ENCODE data around the gene SLC25A34. TPM values are rescaled to one million over a fixed set of nuclear protein-coding genes. Genes with fewer than 3 reads are reported as not detected.

The SLC25A34 gene
- total and polyA plus RNA-seq, 11 donors: 1.6 to 71.2 (median 17.8) TPM

DNA sequence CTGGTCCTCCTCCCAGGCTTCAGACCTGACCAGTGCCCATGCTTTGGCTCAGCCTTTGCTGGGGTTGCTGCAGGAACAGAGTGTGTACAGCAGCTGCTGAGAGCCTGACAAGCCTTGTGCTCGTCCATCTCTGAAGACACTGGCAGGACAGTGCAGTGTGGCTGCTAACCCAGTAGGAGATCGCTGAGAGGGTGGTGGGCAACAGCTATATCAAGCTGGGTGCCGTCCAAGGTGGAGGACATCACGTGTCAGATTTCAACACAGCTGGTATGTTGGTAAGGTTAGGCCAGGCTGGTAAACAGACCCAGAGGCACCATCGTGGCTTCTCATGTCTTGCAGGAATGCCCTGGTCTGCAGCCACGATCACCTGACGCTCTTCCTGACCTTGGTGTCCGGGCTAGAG lies 17.9 kb upstream of the SLC25A34 start:
- Histone ChIP-seq H3K4me1 (peaks cover 6 to 78% (median 40%) of the 10 kb centered on the region in 12 donors), H3K27me3 (no peaks in the 10 kb centered on the region), H3K4me3 (no peak overlapping the region), H3K9me3 (no peaks in the 10 kb centered on the region), H3K36me3 (peaks cover 0 to 76% (median 70%) of the 10 kb centered on the region in 9 donors), H3K27ac (peak overlapping the region in 11 of 12 donors; percentile 38 to 83 (median 73))
- TF ChIP-seq, protein P1, sequence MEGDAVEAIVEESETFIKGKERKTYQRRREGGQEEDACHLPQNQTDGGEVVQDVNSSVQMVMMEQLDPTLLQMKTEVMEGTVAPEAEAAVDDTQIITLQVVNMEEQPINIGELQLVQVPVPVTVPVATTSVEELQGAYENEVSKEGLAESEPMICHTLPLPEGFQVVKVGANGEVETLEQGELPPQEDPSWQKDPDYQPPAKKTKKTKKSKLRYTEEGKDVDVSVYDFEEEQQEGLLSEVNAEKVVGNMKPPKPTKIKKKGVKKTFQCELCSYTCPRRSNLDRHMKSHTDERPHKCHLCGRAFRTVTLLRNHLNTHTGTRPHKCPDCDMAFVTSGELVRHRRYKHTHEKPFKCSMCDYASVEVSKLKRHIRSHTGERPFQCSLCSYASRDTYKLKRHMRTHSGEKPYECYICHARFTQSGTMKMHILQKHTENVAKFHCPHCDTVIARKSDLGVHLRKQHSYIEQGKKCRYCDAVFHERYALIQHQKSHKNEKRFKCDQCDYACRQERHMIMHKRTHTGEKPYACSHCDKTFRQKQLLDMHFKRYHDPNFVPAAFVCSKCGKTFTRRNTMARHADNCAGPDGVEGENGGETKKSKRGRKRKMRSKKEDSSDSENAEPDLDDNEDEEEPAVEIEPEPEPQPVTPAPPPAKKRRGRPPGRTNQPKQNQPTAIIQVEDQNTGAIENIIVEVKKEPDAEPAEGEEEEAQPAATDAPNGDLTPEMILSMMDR (IDR thresholded peaks at IDR 0.05): no peak
- TF ChIP-seq POLR2A (IDR thresholded peaks at IDR 0.05): no peak
- intact Hi-C loops (cut with DNase I): no loop called here
- 56 to 62% (median 61%) methylated on average over 6 to 8 of the region's 8 CpGs for WGBS, 4 donors
- DNase-seq: peak in 1 of 5 donors; percentile 44
- peak; percentile 8 to 42 (median 17) for ATAC-seq

GRCh38 chr1:15719381-15720120 lies 16.5 kb upstream of the SLC25A34 start:
- intact Hi-C loops (cut with DNase I): no loop called here
- Histone ChIP-seq H3K9me3 (no peaks in the 10 kb centered on the region), H3K36me3 (peaks cover 0 to 89% (median 80%) of the 10 kb centered on the region in 9 donors), H3K4me3 (no peak overlapping the region), H3K27ac (peak overlapping the region in 7 of 12 donors; percentile 33 to 83 (median 76)), H3K27me3 (no peaks in the 10 kb centered on the region), H3K4me1 (peaks cover 6 to 65% (median 31%) of the 10 kb centered on the region in 12 donors)
- ATAC-seq: no peak
- DNase-seq: no peak
- WGBS, 4 donors: 80 to 87% (median 87%) methylated on average over 12 of the region's 12 CpGs
- TF ChIP-seq POLR2A (IDR thresholded peaks at IDR 0.05): no peak
- TF ChIP-seq, protein P1 (IDR thresholded peaks at IDR 0.05): no peak

DNA sequence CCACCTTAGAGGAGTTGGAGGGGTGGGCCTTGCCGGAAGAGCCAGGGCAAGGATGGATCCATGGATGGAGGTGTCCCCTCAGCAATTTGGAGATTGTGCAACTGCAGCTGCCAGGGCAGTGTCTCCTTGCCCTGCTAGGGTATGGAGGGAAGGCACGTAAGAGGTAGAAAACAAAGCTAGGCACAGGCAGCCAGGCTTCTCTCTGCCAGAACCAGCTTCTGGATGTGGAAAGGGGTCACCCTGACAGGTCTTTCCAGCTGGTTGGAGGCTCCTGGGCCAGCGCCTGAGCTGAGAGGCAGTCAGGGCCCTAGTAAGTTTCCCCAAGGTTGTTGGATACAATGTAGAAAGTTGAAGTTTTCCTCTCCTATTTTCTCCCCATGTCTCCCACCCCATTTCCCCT lies 15.2 kb upstream of the SLC25A34 start:
- 54 to 78% (median 65%) methylated on average over 3 of the region's 3 CpGs for WGBS, 4 donors
- no peak overlapping the region for H3K4me3 ChIP-seq
- peaks cover 0 to 100% (median 90%) of the 10 kb centered on the region in 9 donors for H3K36me3 ChIP-seq
- H3K4me1 ChIP-seq: peaks cover 0 to 52% (median 18%) of the 10 kb centered on the region in 12 donors
- H3K27me3 ChIP-seq: no peaks in the 10 kb centered on the region
- ATAC-seq (peak in 3 of 4 donors; percentile 57 to 70 (median 58)), DNase-seq (peak in 2 of 5 donors; percentile 54 to 66)
- TF ChIP-seq, protein P1 (IDR thresholded peaks at IDR 0.05): no peak
- TF ChIP-seq POLR2A (IDR thresholded peaks at IDR 0.05): no peak
- no peaks in the 10 kb centered on the region for H3K9me3 ChIP-seq
- H3K27ac ChIP-seq: peak overlapping the region in 11 of 12 donors; percentile 33 to 83 (median 56)
- intact Hi-C loops (cut with DNase I): no loop called here

- H3K27me3 ChIP-seq: no peaks in the 10 kb centered on the region
- no peak overlapping the region for H3K27ac ChIP-seq
- intact Hi-C loops (cut with DNase I): no loop called here
- ATAC-seq (no peak), DNase-seq (no peak)
- WGBS, 4 donors: 87 to 91% (median 89%) methylated on average over 4 of the region's 4 CpGs
- no peak for TF ChIP-seq POLR2A (IDR thresholded peaks at IDR 0.05)
- no peaks in the 10 kb centered on the region for H3K9me3 ChIP-seq
- H3K4me3 ChIP-seq: no peak overlapping the region
- peaks cover 0 to 43% (median 12%) of the 10 kb centered on the region in 12 donors for H3K4me1 ChIP-seq
- H3K36me3 ChIP-seq: peaks cover 0 to 100% (median 92%) of the 10 kb centered on the region in 9 donors
Observed at GRCh38 chr1:15722411-15722810, 13.6 kb upstream of the SLC25A34 start.

All from heart left ventricle (tissue), 16 donors.